Thyroid gland (tissue), 4 donors: ENCODE results near the gene RAET1E.
A peak's percentile ranks its signal among the peaks of the same experiment; 100 is the strongest.

Experiments
- CTCF ChIP-seq, 6 experiments: fragments of 200-600 bp in 3 of 6; fragments of 450-650 bp in 3 of 6; sonication (generic) in 3 of 6; IDR thresholded peaks; one replicate each; pipeline ENCODE4 v1.5.1; 2016 to 2019; ENCODE audit warnings: antibody characterized with exemption in 6 of 6, mild to moderate bottlenecking in 2 of 6, inconsistent platforms in 1 of 6, moderate library complexity in 1 of 6
- POLR2A ChIP-seq, 2 donors: fragments of 450-650 bp; IDR thresholded peaks; one replicate each; pipeline ENCODE4 v1.6.1; 2017; ENCODE audit warnings: antibody characterized with exemption in 2 of 2, mild to moderate bottlenecking in 2 of 2, moderate library complexity in 1 of 2

GRCh38 chr6:149929422-149929821 lies 31.5 kb upstream of the RAET1E start:
- TF ChIP-seq CTCF (IDR thresholded peaks at IDR 0.05) (peak in 1 of 6 experiments; percentile 27), POLR2A (IDR thresholded peaks at IDR 0.05) (no peak)
